HG03457 (cell line): ENCODE results near the gene ADGRL4.
"Not testable (repeated sequence)": the region's sequence is repeated elsewhere in the genome, so short reads cannot be mapped to it uniquely, and the experiment has no call there.

Experiments
- ATAC-seq: cut with Tn5 transposase; IDR thresholded peaks from one replicate; pipeline ENCODE4 v1.9.1; 2021; ENCODE audit warnings: moderate number of reproducible peaks; ENCODE audit not compliant: unreplicated experiment

ADGRL4 gene

DNA sequence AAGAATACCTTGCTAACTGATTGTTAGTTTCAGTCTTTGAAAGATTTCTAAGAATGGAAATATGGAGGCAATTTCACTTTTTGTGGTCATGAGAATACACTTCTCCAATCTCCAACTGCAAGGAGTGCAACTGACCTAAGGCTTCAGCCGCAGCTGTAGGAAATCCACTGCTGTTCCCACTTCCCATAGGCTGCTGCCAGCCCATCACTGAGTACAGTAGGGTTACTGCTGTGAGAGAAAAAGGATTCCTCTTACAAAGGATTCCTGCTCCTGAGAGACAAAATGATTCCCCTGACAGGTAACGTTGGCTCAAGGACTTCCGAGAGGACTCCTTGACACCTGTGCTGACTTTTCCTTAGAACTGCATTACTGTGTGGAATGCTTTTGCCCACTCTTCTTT, 87.4 kb downstream of the ADGRL4 start:
- ATAC-seq, result no peak

DNA sequence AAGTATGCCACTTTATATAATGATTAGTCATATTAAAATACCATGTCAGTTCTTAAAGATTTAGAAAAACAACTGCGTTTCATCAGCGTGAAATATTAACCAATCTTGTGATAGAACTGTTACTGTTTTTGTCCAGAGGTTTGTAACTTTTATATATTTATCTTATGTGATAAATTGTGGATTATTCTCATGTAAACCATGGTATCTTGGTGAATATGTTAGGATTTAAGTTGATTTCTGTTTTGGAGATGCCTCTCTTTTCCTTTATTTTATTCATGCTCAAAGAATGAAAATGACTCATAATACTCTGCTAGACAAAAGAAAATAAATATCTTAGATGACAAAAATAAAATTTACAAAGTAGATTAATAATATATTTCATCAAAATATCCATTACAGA, 88.4 kb downstream of the ADGRL4 start:
- ATAC-seq, result no peak

DNA sequence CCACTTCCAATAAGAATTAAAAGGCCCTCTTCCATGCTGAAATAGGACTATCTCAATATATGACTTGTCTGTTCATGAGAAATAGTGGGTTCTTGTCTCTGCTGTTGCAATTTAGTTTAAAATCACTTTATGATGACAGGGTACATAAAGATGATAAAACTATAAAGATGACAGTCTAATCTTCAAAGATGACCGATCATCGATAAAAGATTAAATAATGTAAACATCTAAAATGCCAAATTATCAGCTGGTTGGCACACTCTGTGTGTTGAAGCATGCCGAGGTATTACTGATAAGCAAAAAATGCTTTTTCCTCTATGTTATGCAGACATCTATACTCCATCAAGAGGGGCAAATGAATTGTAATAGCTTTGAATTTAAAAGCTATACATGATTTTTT, 89.5 kb downstream of the ADGRL4 start:
- no peak for ATAC-seq

DNA sequence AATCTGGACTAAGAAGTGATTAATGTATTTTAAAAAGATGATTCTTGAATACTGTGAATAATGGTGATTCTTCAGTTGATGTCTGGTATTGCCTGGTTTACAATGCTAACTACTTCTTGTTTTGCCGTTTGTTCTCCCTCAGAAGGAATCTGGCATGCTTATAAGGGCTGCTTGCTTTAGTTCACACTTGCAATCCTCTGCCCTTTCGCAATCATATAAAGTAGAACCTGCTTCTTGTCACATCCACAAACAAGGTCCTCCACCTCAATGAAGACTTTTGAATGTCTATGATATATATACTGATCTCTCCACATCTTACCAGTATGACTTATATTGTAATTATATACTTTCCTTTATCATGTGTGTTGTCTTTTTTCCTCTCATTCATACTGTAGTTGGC, 92.6 kb downstream of the ADGRL4 start:
- ATAC-seq, result no peak

DNA sequence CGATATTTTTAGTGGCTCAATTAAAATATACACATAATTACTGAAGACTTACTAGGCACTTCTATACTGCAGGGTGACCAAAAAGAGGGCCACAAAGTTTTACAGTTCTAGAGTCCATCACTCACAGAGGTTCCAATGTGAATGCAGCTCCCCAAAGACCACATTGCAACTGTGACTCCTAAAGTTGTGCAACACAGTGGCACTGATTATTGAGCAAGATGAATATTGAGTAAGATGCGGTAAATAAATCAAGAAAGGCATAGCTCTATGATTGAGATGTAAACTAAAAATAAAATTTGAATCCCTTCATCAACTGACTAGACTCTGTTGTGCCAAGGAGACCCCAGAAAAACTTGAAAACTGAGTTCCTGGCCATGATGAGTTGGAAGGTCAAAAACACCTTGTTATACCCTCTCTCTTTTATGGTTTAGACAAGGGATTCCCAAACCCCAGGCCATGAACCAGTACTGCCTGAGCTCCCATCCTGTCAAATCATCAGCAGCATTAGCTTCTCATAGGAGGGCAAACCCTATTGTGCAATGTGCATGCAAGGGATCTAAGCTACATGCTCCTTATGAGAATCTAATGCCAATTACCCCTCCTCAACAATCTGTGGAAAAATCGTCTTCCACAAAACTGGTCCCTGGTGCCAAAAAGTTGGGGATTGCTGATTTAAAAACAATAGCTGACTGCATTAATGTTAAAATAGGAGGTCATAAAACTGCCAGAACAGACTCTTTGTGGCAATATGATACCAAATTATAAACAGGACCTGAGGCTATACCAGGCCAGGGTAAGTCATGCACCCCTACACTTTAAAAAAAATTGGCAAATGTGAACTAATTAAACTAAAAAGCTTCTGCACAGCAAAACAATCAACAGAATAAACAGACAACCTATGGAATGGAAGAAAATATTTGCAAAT, 94.3 kb downstream of the ADGRL4 start:
- no peak for ATAC-seq

DNA sequence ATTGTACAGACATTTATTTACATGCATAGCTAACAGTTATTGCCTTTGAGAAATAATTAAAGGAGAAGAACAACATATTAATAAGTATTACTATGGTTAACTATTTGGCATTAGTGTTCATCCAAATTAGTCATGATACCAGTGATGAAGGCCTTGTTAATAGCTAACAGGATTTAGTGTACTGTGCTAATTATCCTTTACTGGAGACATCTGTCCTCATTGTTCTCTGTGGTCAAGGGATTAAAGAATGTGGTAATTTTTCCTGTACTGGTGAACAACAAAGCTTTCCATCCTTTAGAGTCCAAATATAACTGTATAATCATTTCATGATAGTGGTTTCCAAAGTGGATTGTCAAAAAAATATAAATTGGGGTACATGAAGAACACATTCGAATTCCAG, 103.9 kb downstream of the ADGRL4 start:
- ATAC-seq, result no peak

DNA sequence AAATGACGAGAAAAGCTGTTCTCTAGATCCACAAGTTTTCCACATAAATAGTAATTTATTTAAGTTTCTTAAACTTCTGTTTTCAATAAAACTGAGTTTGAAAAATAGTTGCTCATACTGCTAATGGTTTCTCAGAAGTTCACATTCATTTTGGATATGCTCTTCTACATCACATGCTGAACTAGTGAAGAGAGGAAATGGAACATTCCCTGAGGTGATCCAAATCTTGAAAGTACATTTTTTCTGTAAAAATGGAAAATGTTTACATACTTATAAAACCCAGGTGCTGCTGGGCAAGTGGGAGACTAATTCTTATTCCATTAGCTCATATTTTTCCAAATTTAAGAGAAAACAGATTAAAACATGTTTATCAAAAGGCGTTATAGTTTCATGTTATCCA, 111.7 kb downstream of the ADGRL4 start:
- no peak for ATAC-seq

DNA sequence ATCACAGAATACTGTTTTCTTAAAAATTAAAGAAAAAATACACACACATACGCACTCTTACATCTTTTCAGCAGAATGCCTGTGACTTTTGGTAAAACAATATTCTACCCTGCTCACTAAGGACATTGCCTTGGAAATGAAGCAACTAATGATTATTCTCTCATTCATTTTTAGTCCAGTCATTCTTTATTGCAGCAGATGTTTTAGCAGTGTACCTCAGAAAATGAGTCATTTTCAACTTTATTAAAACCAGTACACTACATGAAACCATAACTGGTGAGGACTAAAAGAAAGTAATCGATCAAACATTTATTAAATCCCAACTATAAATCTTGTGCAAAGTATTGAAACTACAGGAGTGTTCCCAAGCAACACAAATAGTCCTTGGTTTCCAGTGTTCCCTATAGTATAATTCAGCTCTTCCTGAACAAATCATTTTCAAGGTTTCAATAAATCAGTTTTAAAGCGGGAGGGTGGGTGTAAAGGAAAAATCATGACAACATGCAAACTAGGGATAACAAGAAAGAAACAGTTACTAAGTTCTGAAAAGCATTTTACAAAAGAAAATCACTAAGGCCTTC, 114.2 kb downstream of the ADGRL4 start:
- ATAC-seq, result no peak

DNA sequence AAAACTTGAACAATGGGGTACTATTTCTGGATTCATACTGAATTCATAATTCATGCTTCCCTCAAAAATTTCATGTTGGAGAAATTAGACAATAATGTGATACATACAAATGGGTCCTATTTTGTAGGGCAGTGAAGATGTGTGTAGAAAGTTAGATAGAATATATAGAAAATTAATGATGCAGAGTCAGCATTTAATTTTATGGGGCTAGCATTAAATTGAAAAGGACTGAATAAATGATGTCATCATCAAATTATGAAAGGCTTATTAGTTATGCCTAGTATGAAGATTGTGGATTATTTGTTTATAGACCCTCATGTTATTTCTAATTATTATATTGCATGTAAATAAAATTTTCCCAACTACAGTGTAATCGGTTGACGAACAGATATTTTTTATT, 119.1 kb downstream of the ADGRL4 start:
- no peak for ATAC-seq

DNA sequence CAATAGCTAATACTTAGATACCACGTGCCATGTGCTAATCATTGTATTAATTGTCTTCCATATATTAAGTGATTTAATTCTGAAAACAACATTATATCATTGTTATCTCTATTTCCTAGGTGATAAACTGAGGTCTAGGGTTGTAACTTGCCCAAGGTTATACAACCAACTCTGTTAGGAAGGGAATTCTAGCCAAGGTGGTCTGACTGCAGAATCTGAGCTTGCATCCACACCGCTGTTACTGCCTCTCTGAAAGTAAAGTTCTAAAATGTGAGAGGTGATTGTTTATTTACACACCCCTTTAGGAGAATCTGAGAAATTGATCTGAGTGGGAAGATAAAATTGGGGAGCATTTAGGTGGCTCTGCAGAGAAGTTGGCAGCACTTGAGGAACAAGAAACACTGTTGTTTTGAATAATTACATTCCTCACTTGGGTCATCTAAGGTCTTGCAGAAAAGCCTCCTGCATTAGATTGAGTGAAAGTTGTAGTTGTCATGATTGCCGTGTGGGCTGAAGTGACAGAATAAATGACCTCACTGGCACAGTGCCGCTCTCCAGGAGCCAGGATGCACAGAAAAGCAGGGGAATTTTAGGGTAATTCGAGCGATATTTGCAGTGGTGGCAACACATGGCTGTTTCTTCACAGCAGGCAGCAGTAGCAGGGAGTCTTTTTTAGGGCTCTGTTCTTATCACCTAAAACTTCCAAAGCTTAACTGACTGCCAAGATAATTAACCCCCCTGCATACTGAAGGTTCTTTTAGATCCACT, 121.7 kb downstream of the ADGRL4 start:
- no peak for ATAC-seq

DNA sequence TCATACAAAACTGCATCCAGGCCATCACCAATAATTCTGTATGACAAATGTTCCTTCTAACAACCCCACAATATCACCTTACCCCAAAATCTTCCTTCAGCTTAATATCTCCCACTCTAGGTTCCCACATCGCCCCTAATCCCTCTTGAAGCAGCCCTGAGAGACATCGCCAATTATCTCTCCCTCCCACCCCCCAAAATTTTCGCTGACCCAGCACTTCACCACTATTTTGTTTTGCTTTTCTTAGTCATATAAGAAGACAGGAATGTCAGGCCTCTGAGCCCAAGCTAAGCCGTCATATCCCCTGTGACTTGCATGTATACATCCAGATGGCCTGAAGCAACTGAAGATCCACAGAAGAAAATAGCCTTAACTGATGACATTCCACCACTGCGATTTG, 126.3 kb downstream of the ADGRL4 start:
- ATAC-seq, result no peak

DNA sequence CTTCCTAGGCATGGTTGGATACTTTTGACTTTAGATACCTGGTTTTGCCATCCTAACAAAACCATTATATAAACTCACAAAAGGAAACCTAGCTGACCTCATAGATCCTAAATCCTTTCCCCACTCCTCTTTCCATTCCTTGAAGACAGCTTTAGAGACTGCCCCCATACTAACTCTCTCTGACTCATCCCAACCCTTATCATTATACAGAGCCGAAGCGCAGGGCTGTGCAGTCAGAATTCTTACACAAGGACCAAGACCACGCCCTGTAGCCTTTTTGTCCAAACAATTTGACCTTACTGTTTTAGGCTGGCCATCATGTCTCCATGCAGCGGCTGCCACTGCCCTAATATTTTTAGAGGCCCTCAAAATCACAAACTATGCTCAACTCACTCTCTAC, 130.5 kb downstream of the ADGRL4 start:
- ATAC-seq, result not testable (repeated sequence)

DNA sequence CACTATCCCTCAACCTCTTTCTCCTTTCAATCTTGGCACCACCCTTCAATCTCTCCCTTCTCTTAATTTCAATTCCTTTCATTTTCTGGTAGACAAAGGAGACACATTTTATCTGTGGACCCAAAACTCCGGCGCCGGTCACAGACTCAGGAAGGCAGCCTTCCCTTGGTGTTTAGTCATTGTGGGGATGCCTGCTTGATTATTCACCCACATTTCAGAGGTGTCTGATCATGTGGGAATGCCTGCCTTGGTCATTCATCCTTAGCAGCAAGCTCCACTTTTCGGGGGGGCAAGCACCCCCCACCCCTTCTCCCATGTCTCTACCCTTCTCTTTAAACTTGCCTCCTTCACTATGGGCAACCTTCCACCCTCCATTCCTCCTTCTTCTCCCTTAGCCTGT, 133.7 kb downstream of the ADGRL4 start:
- ATAC-seq, result not testable (repeated sequence)

DNA sequence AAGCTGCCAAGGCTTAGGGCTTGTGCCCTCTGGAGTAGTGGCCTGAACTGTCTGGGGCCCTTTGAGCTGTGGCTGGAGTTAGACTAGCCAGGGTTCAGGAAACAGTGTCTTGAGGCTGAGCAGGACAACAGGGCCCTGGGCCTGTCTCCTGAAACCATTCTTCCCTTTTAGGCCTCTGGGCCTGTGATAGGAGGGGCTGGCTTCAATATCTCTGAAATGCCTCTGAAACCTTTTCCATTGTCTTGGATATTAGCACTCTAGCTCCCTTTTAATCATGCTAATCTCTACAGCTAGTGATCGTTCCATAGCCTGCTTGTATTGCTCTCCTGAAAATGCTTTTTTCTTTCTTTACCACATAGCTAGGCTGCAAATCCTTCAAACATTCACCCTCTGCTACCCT, 135.3 kb downstream of the ADGRL4 start:
- no peak for ATAC-seq

DNA sequence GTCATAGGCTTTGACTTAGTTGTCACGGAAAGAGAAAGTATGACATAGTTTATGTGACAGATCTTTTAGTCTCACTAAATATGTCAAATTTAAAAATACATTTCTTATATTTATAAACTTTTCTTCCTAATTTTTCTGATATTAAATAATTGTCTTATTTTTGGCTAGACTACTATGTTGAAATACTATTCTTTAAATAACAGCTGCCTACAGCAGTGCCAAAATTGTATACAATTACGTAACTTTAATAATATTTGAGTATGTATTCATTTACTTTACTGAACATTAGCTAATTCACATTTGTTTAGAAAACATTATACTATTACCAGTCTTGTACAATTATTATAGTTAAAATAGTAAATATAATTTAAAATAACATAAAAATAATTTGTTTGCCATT, 137.4 kb downstream of the ADGRL4 start:
- ATAC-seq, result no peak

DNA sequence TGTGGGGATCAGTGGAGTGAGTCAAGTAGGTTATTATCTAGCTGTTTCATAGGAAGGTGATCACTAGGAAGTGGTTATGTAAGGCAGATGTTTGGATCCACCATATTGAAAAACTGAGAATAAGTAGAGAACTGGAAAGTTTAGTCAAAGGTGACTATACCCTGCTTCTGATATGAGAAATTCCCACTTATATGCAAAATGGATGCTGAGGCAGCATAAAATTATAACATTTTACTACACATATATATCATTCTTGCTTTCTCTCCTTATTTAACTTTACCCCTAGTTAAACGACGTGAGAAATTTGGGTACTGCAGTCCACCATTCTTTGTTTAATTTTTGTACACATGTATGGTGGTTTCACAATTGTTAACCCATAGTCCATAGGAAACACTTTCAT, 142.4 kb downstream of the ADGRL4 start:
- ATAC-seq, result no peak

DNA sequence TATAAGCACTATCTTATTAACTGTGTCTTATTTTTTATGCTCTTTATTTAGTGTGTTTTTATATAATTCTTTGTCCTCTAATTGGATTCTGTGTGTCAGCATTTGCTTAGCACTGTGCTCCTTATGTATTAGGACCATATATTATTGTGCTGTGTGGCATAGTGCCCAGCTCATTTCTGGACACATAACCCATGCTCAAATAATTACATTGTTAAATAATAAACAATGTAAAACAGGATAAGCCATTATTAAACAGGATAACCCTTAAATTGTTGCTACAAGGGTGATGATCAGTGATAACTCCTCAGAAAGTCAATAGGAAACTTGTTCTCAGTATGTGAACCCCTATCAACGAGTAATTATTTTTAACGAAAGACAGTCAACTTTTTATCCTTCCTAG, 150.4 kb downstream of the ADGRL4 start:
- ATAC-seq, result no peak

DNA sequence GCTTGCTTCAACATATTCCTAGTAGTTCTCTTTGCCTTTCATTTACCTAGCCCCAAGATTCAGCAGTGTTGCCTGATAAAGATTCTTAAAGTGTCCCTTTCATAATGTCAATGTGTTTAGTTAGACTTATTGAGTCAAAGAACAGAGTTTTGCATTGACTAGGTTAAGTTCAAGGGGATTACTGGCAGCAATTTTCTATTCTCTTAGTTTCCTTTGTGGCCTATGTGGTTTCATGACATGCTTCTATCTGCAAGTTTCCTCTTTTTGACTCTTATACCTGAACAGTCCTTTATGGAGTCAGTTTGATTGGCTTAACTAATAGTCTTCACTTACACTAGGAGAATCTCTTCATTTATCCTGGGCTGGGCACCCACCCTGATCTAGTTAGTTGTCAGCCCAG, 151.3 kb downstream of the ADGRL4 start:
- ATAC-seq, result peak; percentile 89

DNA sequence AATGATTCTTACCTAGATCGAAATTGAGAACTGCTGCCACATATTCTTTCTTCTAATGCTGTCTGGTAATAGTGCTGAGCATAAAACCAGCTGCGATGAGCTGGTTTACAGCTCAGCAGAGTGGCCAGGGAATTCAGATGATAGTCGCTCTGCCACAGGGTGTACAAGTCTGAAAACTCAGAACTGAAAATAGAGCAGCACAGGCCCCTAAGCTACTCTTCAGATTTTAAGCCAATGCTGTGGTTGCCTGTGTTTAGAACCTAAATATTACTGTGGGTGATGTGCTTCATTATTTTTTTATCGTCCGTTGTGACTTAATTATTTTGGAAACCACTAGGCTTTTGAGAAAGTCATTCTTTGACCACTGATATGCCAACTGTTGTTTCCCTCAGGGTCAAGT, 152.0 kb downstream of the ADGRL4 start:
- ATAC-seq, result no peak

DNA sequence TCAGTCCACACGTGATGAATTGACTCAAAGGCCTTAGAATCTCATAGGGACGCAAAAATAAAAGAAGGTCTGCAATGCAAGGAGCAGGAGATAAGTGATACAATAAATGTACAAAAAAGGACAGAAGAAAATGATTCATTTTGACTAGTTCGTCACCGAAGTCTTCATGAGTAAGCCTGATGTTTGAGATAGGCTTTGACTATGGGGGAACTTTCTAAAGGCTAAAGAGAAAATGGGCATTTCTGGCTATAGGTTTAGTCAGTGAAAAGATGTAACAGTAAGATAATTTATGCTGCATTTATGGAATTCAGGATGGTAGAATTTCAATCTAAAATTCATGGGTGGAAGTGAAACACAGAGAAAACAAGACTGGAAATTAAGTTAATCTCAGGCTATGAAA, 163.0 kb downstream of the ADGRL4 start:
- ATAC-seq, result no peak

DNA sequence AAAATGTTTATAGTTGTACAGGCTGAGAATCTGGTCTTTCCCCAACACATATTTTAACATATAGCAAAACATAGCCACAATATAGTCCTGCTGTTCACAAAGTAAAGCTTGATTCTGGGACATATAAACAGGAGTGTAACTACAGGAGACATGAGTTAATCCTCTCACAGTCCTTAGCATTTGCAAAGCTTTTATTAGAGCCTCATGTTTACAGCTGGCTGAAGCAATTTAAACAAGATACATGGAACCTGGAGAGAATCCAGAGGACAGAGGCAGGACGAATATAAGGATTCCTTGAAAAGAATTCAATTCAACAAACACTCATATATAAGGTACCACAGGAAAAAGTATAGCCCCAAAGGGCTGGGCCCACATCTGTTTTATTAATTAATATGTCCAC, 163.4 kb downstream of the ADGRL4 start:
- ATAC-seq, result no peak
